ENCODE measurements around the gene TMEM129.

GRCh38 chr4:1762264-1763010 lies 41.3 kb upstream of the TMEM129 start:
- TF ChIP-seq ZNF10 (tag by site-specific recombination; IDR thresholded peaks at IDR 0.05), result no peak
- no peak for TF ChIP-seq ZBTB20 (tag by site-specific recombination; IDR thresholded peaks at IDR 0.05)
- TF ChIP-seq ZNF837 (tag by site-specific recombination; IDR thresholded peaks at IDR 0.05), result no peak
- no peak for TF ChIP-seq ZNF146 (tag by site-specific recombination; IDR thresholded peaks at IDR 0.05)
